GM21717 (cell line): Measurements from ENCODE around the gene GGCT.
A peak's percentile ranks its signal among the peaks of the same experiment; 100 is the strongest.

ENCODE experiments used
- ATAC-seq: cut with Tn5 transposase; IDR thresholded peaks from one replicate; pipeline ENCODE4 v1.9.1; 2021; ENCODE audit warnings: mild to moderate bottlenecking, moderate library complexity; ENCODE audit not compliant: unreplicated experiment

The GGCT gene

DNA sequence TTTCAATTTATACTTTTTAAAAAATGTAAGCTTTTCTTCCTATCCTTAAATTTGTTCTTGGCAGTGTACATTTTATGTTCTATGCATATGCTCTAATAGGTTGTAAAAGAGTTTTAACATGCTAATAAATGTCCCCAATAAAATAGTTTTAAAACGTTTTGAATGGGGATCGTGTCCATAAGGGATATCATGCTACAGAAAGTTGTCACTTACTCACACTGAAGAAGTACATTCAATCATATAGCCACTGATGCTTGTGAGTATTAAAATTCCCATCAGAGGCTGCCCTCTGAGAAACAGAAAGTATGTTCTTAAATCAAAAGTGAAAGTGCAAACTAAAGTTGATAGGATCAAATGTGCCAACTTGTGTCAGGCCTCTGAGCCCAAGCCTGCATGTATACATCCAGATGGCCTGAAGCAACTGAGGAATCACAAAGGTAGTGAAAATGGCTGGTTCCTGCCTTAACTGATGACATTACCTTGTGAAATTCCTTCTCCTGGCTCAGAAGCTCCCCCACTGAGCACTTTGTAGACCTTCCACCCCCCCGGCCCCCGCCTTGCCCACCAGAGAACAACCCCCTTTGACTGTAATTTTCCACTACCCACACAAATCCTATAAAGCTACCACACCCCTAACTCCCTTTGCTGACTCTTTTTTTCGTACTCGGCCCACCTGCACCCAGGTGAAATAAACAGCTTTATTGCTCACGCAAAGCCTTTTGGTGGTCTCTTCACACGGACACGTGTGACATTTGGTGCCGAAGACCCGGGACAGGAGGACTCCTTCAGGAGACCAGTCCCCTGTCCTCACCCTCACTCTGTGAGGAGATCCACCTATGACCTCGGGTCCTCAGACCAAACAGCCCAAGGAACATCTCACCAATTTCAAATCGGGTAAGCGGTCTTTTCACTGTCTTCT lies 25.2 kb downstream of the GGCT start:
- ATAC-seq = peak; percentile 47

DNA sequence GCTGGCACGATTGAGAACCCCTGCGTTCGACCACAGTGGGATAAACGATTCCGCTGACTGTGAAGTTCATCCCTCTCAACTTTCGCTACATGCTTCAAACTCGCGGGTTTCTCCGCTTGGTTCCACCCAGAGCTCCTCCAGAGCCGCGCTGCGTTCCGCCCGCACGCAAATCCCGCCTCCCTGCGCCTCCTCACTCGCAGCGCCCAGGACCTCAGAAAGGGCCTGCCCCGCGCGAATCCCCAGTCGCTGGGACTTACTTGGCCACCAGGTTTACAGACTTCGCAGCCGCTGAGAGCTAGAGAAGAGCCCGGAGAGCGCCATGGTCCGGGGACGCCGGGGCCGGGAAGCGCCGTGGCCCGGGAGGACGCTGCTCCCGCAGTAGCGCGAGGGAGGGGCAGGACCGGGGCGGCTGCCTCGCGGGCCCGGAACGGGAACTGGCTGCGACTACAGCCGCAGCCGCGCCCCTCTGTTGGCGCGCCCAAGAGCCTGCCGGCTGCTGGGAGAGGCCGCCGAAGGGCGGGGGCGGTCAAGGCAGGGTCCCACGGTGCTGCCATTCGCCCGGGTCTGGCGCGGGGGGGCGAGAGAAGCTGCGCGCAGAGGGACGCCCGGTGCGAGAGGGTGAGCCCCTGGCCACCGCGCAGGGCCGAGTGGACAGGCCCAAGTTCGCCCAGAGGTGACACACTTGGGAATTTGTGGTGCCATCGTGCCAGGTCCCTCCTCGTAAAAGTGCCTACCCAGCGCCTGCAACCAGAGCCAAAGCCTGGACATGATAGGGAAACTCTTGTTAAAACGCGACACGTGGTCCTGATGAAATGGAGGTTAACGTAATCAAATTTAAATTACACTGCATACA lies 26.1 kb downstream of the GGCT start, which contains the start of gene NOD1:
NOD1 (minus strand) TSS at position 436 of the 853 bp plus-strand sequence. CDS start 21,863 bp downstream, outside the sequence.
- peak; percentile 92 for ATAC-seq

DNA sequence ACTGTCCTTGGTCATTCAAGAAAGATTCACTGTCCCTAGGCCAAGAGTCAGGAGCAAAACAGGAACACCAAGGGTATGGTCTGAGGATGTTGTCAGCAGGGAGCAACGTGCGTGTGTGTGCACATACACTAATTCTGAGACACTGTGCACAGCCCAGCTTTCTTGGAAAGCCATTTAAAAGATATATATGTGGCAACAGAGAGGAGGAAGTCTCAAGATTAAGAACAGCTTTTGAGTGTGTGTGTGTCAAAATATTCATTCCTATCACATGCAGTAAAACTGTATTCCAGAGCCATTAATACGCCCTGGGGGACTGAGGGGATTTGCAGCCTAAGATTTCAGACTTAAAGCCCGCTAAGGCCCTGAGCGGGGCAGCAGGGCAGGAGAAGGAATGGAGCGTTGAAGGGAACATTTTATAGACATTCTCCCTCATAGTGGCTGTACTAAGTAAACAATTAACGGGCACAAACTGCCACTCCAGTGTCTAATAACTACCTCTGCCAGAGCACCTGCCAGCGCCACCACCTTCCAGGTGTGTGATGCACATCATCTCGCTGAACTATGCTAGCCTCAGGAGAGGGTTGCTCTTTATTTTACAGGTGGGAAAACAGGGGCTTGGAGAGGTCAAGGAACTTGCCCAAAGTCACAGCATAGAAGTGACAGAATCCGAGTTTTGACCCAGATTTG lies 28.0 kb downstream of the GGCT start:
- no peak for ATAC-seq

DNA sequence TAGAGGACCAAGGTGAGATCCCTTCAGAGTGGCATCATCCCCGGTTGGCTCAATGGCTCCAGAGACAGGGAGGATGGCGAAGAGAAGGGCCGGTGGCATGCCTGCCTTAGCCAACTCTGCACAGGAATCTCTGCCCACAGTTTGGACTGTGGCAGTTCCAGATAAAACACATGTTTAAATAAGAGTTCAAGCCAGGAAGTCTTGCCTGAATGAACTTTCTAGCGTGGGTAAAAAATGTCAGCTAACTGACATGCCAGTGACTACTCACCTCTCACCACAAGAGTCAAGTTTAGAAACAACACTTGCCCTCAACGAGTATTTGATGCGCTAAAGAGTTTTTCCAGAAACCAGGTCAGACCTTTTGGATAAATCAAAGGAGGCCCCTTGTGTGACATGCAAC lies 29.0 kb downstream of the GGCT start:
- no peak for ATAC-seq

DNA sequence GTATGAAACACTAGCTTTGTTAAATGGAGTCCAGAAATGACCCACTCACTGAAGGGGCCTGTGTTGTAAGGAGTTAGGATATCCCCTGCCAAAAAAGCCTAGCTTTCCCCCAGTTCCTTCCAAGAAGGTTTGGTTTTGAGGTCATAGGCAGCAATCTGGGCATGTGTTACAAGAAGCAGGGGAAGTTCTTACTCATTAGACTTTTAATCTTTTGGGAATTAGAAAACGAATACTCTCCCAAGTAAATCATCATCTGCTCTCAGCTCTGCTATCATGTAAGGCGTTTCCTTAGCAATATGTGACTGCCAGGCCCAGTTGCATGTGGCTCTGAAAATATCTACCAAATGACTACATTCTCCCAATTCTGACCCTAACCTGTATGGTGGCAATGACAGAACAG lies 29.7 kb downstream of the GGCT start:
- no peak for ATAC-seq

DNA sequence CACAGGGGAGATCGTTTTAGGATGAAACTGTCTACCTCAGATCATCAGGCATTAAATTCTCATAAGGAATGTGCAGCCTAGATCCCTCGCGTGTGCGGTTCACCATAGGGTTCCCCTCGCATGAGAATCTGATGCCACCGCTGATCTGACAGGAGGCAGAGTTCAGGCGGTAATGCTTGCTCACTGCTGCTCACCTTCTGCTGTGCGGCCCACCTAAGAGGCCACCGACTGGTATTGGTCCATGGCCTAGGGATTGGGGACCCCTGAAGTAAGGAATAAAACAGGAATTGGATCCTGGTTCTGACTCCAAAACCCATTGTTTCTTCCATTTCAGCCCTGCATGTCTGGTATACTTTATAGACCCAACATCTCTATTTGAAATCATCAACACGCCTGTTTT lies 30.1 kb downstream of the GGCT start:
- ATAC-seq = no peak

DNA sequence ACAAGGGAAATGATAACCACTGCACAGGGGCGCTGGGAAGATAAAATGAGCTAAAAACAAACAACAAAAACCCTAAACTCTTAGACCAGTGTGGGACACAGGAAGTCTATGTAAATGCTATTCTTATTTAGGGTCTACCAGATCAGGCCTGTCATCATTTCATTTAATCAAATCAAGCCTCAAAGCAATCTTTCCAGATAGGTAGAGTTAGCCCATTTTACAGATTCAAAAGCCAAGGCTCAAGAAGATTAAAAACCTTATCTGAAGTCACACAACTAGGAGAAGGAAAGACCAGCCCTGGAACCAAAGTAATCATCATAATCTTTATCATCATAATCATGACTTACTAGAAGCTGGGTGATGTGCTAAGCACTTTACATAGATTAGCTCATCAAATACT lies 30.7 kb downstream of the GGCT start:
- no peak for ATAC-seq

DNA sequence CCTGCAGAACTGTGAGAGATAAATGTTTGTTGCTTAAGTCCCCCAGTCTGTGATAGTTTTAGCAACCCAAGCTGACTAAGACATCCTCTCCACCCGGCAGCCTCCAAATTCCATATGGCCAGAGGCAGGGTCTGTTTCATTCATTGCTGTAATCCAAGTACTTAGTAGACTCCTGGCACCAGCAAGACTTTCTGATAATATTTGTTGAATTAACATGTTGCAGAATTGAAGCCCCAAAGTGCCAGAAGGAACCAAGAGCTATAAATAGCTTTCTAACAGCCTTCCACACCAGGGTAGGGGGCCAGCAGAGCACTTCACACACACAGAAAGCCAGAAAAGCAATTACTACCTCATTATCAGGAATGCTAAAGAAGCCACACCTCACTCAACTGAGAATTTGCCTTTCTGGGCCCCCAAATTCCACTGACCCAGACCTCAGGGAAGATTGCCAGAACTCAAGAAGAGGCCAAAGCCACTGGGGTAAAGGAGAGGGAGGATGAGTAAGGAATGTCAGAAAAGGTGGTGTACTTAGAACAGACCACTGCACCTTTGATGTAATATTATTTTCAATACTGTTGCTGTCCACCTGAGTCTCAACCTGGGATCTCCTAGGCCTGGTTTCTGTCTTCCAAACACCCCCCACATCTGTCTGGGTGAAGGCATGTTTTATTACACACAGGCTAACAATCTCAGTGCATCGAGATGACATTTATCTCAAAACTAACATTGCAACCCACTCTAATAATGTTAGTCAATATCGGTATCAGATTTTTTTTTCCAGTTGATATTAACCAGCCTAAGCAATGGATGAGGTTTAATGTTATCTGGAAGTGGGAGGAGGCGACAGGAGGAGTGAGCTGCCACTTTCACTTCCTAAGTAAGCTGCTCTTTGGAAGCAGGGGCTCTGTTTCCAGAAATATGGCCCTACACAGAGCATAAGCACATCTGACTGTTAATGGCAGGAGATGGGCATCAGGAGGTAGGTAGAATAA lies 31.5 kb downstream of the GGCT start:
- ATAC-seq = no peak

DNA sequence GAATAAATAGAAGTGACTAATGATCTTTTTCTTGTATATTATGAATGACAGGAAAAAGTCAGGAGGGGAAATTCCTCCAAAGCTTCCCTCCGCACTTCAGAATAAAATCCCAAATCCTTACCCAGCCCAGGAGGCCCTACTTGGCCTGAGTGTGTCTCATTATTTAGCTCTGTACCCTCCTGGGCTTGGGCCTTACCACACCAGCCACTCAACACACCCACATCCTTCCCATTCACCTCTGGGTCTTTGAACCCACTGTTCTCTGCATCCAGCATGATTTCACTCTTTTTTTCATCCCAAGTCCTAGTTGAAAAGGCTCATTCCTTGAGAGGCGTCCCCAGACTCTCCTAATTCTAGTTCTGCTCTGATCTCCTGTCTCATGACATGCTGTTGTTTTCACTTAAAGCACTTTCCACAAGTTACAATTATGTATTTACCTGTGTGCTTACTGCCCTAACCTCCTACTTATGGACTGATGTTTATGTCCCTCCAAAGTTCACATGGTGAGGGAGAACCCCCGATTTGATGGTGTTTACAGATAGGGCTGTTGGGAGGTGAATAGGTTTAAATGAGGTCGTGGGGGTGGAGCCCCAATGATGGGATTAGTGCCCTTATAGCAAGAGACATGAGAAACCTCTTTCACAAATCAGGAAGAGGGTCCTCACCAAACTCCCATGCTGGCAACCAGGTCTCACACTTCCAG lies 32.4 kb downstream of the GGCT start:
- ATAC-seq = no peak

DNA sequence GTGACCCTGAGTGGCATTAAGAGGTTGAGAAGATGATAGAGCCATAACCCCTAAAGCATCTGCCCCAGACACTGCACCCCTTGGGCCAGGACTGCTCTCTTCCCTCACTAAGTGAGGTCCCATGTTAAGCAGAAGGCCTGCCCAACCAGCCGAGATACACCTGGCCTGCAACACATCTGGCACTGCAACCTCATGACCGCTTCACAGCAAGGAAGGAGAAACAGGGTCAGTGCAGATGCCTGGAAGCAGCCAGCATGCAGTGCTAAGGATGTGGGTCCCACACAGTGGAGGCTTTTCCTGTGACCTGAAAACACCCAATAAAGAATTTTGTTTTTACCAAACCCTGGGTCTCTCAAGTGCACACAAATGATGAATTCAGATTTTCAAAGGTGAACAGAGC lies 33.4 kb downstream of the GGCT start:
- no peak for ATAC-seq

DNA sequence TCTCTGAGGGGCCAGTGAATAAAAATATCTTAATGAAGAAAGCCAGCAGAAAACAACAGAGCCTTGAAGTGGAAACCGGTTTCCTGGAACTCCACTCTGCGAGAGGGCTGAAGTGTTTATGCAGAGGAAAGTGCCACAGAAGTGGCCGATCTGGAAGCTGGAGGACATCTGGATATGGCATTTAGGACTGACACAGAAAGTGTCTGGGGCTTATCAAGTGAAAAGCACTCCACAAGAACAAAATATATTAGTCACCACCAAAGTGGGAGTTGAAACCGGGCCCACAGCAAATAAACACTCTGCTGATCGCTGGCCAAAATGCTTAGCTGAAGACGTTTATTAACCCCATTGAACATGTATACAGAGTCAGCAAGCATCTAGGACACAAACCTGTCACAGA lies 33.9 kb downstream of the GGCT start:
- ATAC-seq = no peak

DNA sequence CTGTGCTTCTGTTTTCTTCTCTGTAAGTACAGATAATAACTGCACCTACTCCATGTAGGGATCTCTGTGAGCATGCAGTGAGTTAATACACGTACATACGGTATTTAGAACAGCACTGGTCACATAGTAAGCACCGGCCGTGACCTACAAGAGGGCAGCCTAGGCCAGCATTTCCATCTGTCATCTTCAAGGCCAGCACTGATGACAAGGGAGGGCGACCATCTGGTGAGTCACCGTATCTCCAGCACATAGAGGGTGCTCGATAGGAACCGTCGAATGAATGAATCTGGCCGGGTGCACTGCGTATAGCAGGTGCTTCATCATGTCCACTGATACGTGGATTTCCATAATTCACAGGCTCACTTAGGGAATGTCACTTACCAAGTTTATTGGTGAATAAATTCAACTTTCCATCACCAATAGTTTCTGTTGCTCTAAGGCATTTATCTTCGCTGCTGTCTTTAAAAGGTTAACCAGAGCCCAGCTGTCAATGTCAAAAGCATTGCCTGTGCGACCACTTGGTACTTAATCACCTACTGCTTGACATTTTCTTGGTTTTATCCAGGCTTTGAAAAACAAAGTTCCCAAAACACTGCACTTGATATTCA lies 34.4 kb downstream of the GGCT start:
- no peak for ATAC-seq

DNA sequence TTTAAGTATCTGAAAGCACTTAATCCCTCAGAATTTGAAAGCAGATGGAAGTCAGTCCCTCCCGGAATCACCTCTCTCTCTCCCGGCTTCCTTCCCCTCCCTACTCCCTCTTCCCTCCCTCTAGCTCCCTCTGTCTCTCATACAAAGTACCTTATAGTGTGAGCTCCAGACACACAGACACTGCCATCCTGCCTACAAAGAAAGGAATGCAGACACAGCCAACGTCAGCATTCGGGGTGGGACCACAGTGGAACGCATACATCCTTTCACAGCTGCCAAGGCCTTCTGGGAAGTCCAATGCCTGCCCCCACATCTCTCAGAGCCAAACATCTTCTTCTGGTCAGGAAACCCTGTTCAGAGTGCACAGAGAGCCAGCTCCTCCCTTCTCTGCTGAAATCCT lies 35.3 kb downstream of the GGCT start:
- no peak for ATAC-seq

DNA sequence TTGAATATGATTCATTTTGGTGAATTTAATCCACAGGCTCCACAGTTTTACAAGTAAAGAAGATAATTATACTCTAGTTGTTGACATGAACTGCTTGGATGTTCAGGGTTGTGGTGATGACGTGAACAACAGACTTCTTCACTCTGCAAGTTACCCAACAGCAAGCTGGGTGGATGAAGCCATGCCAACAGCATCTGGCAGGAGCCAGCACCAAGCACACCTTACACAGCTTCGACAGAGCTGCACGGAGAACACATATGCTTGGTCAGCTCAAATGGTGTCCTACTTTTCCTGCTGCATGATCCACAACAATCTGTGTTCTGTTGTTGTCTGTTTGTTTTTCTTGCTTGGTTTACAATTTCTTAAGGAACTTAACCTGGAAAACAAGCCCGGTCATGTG lies 35.8 kb downstream of the GGCT start:
- no peak for ATAC-seq

DNA sequence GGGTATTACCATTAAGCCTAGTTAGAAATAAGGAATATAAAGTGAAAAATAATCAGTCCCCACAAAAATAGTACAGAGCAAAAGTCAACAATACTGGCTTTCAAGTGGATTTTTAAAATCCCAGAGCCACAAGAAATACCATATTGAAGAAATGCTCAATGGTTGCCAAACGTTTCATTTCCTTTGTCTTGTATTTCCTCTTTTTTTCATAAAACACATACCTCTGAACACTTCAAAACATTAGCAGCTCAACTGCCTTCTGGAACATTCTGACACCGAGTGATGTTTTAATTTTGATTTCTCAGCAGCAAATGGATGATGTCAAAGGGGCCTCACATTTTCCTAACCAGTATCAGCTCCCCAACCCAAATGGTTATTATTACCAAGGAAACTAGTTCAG lies 36.6 kb downstream of the GGCT start:
- ATAC-seq = no peak

DNA sequence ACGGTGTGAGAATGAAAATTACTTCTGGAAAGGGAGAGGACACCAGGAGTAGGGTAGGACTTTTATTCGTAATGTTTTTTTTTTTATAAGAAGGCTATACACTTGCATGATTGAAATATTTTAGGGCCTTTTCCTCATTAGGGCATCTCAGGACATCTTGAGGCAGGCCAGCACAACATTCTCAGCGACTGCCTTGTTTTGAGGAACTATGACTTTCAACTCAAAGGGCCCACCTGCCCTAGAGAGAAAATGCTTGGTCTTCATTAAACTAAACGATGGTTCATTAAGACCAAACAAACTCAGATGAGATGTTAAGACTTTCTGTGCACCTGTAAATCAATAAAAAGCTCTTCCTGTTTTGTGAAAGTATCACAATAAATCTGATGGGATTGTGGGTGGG lies 37.4 kb downstream of the GGCT start:
- no peak for ATAC-seq

DNA sequence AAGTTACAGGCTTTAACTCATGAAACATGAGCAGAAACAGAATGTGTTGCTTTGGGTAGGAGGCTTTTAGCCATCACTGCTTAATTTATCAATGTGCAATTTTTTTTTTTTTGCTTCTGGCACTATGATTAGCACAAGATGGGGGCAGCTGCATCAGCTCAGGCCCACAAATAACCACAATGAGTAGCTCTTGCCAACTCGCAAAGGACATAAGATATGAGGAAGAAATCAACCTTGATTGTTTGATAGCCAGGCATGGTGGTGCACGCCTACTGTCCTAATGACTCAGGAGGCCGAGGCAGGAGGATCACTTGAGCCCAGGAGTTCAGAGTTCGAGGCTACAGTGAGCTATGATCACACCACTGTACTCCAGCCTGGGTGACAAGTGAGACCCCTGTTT lies 38.4 kb downstream of the GGCT start:
- no peak for ATAC-seq

DNA sequence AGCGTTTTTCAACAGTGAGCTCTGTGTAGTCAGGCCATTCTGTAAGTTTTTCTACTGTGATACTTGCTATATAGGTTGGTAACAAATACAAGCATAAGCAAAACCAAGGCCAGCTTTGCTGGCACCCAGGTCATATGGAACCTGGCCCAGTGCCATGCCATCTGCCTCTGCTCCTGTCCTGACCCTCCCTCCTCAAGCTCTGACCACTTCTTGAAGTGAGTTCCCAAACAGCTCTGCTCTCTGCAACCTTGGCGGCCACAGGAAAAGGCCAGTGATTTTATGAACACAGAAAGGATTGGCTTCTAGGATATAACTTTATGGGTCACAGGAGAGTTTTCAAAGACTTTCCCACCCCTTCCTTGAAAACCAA lies 38.8 kb downstream of the GGCT start:
- ATAC-seq = no peak
